SU-DHL-6 (cell line): ENCODE results near the gene CCL14.

Source experiments
- EZH2phosphoT487 ChIP-seq: fragments of 200-600 bp; sonication (generic), shearing (Covaris generic); conservative IDR thresholded peaks from 2 replicates; pipeline ENCODE4 v1.6.1; 2018; ENCODE audit warnings: mild to moderate bottlenecking, antibody characterized with exemption, low read length, moderate library complexity, mixed read lengths
- TF ChIP-seq, protein P1 (sequence below): fragments of 200-600 bp; sonication (generic); IDR thresholded peaks from one replicate; pipeline ENCODE4 v1.5.1; 2017; ENCODE audit warnings: antibody characterized with exemption, mild to moderate bottlenecking, low read length, moderate library complexity; ENCODE audit not compliant: insufficient read depth, poor library complexity, severe bottlenecking

DNA sequence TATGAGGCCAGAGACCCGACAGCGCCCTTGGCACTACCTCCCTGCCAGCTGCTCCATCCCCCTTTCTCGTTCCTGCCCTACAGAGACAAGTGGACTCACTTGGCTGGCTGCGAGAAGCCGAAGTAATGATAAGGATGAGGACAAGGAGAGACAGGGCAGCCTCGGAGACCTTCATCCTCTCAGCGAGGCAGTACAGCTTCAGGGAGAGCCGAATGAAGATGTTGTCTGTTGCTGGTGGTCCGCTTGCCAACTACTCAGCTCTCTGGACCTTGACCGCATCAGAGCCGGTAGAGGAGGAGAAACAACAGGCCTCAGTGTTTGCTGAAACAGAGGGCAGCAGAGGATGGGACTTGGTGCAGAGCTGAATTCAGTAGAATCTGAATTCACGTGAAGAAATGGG is 5.3 kb downstream of the CCL14 start, which contains the start of gene CCL16:
- TF ChIP-seq, protein P1, sequence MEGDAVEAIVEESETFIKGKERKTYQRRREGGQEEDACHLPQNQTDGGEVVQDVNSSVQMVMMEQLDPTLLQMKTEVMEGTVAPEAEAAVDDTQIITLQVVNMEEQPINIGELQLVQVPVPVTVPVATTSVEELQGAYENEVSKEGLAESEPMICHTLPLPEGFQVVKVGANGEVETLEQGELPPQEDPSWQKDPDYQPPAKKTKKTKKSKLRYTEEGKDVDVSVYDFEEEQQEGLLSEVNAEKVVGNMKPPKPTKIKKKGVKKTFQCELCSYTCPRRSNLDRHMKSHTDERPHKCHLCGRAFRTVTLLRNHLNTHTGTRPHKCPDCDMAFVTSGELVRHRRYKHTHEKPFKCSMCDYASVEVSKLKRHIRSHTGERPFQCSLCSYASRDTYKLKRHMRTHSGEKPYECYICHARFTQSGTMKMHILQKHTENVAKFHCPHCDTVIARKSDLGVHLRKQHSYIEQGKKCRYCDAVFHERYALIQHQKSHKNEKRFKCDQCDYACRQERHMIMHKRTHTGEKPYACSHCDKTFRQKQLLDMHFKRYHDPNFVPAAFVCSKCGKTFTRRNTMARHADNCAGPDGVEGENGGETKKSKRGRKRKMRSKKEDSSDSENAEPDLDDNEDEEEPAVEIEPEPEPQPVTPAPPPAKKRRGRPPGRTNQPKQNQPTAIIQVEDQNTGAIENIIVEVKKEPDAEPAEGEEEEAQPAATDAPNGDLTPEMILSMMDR, result no peak
- TF ChIP-seq EZH2phosphoT487, result no peak
